Stimulated activated naive CD8-positive, alpha-beta T cell treated with anti-CD3 and anti-CD28 coated beads, Interleukin-15, amount 100 ng/mL, for 72 hours (primary cell): Measurements from ENCODE around the gene DEGS2.
"Not testable (repeated sequence)": the region's sequence is repeated elsewhere in the genome, so short reads cannot be mapped to it uniquely, and the experiment has no call there.

Source experiments
- ATAC-seq: fragments of 150-1000 bp; cut with Tn5 transposase; 2 replicates; pipeline ENCODE4 v1.10.0; 2021; ENCODE audit warnings: mild to moderate bottlenecking, moderate library complexity
- DNase-seq, 2 donors: peaks; one replicate each; pipeline ENCODE4 v3.0.0; 2021 to 2022
- H3K27ac Mint-ChIP-seq, 2 donors: one replicate each; pipeline ENCODE4 v1.8.0; 2022; ENCODE audit warnings: mild to moderate bottlenecking in 2 of 2, mixed read lengths in 2 of 2, moderate library complexity in 2 of 2
- H3K27me3 Mint-ChIP-seq: one replicate; pipeline ENCODE4 v1.8.0; 2022; ENCODE audit warnings: mixed read lengths
- H3K4me1 Mint-ChIP-seq: one replicate; pipeline ENCODE4 v1.8.0; 2022; ENCODE audit warnings: mild to moderate bottlenecking, mixed read lengths
- H3K4me3 Mint-ChIP-seq, 2 donors: one replicate each; pipeline ENCODE4 v1.8.0; 2022; ENCODE audit warnings: mild to moderate bottlenecking in 2 of 2, mixed read lengths in 2 of 2, moderate library complexity in 1 of 2
- H3K9me3 Mint-ChIP-seq, 2 donors: one replicate each; pipeline ENCODE4 v1.8.0; 2022; ENCODE audit warnings: mixed read lengths in 2 of 2

DEGS2 gene

GRCh38 chr14:100159094-100159864, at the start of gene DEGS2:
Gene DEGS2 (minus strand): TSS chr14:100159645. CDS start chr14:100159587, 58 bp downstream.
- Mint-ChIP-seq H3K27me3 (peaks cover 47% of the 10 kb centered on the region), H3K4me1 (no peaks in the 10 kb centered on the region), H3K9me3 (peaks cover 5 to 10% of the 10 kb centered on the region in 2 donors), H3K4me3 (peak within 1 kb of the TSS; percentile 79 to 91), H3K27ac (no peak within 1 kb of the TSS)
- peak; percentile 35 to 58 for DNase-seq
- ATAC-seq, result peak; percentile 83

GRCh38 chr14:100208136-100208535, 48.7 kb upstream of the DEGS2 start:
- peaks cover 23% of the 10 kb centered on the region for H3K4me1 Mint-ChIP-seq
- not testable (repeated sequence) for ATAC-seq, DNase-seq, H3K27ac Mint-ChIP-seq, H3K27me3 Mint-ChIP-seq, H3K4me3 Mint-ChIP-seq, H3K9me3 Mint-ChIP-seq

DNA sequence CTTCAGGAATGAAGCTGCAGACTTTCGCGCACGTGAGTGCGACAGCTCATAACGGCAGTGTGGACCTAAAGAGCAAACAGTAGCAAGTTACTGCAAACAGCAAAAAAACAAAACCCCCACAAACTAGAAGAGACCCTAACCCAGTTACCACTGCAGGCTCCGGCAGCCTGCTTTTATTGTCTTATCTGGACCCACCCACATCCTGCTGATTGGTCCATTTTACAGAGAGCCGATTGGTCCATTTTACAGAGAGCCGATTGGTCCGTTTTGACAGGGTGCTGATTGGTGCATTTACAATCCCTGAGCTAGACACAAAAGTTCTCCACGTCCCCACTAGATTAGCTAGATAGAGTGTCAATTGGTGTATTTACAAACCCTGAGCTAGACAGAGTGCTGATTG, 48.1 kb upstream of the DEGS2 start:
- H3K27me3 Mint-ChIP-seq, DNase-seq, H3K9me3 Mint-ChIP-seq, ATAC-seq, H3K4me3 Mint-ChIP-seq, H3K27ac Mint-ChIP-seq: not testable (repeated sequence)
- peaks cover 18% of the 10 kb centered on the region for H3K4me1 Mint-ChIP-seq

DNA sequence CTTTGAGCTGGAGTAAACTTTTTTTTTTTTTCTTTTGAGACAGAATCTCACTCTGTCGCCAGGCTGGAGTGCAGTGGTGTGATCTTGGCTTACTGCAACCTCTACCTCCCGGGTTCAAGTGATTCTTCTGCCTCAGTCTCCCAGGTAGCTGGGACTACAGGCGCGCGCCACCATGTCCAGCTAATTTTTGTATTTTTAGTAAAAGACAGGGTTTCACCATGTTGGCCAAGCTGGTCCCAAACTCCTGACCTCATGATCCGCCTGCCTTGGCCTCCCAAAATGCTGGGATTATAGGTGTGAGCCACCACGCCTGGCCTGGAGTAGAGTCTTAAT, 45.4 kb upstream of the DEGS2 start:
- not testable (repeated sequence) for ATAC-seq, H3K9me3 Mint-ChIP-seq, H3K27ac Mint-ChIP-seq, H3K4me1 Mint-ChIP-seq, H3K4me3 Mint-ChIP-seq, H3K27me3 Mint-ChIP-seq, DNase-seq

DNA sequence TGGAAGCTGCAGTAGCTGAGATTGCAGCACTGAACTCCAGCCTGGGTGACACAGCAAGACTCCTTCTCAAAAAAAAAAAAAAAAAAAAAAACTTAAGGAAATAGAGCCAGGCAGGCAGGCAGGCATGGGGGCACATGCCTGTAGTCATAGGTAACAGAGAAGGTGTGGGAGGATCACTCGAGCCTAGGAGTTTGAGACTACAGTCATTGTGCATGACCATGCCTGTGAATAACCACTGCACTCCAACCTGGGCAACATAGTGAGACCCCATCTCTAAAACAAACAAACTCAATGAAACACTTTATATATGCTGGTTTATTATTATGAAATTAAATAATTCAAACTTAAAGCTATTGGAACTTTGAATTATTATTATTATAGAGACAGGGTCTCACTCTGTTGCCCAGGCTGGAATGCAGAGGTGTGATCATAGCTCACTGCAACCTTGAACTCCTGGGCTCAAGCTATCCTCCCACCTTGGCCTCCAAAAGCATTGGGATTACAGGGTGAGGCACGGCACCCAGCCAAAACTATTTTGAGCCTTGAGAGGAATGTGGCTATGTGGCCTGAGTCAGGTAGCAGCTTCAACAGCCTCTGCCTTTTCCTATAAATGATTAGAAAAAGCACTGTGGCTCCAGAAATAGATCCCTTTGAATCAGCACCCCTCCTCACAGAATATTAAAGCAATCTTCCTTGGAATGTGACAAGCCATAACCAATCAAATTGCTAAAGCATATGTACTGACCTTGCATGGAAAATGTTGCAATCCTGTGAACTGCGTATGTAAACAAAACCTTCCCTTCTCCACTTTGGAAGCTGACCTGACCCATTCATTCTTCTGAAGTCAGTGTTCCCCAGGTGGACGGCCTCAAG, 44.8 kb upstream of the DEGS2 start:
- H3K9me3 Mint-ChIP-seq, result peaks cover 0 to 4% of the 10 kb centered on the region in 2 donors
- no peaks in the 10 kb centered on the region for H3K27me3 Mint-ChIP-seq
- ATAC-seq, result no peak
- DNase-seq, result no peak
- peak overlapping the region in 1 of 2 donors; percentile 22 for H3K27ac Mint-ChIP-seq
- H3K4me3 Mint-ChIP-seq, result no peak overlapping the region
- peaks cover 5% of the 10 kb centered on the region for H3K4me1 Mint-ChIP-seq

DNA sequence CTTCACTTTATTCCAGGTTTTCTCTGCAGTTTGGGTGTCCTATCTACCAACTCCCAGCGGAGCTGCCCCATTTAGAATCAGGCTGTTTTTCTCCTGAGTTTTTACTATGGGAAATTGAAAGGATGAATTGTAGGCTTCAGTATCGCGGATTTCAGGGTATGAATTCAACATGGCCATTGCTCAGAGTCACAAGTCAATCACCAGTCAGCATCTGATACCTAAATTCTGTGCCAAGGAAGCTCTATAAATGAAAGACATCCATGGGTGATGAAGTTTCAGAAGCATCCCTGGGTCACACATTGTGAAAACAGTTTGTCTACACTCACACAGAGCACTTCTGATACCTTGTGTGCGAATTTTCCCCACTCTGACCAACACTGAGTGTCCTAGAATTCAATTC, 43.7 kb upstream of the DEGS2 start:
- no peaks in the 10 kb centered on the region for H3K27me3 Mint-ChIP-seq
- no peak for DNase-seq
- H3K9me3 Mint-ChIP-seq, result peaks cover 0 to 4% of the 10 kb centered on the region in 2 donors
- no peak overlapping the region for H3K4me3 Mint-ChIP-seq
- peaks cover 5% of the 10 kb centered on the region for H3K4me1 Mint-ChIP-seq
- no peak for ATAC-seq
- no peak overlapping the region for H3K27ac Mint-ChIP-seq

- no peaks in the 10 kb centered on the region for H3K27me3 Mint-ChIP-seq
- H3K9me3 Mint-ChIP-seq, result peaks cover 0 to 3% of the 10 kb centered on the region in 2 donors
- H3K4me3 Mint-ChIP-seq, result no peak overlapping the region
- H3K27ac Mint-ChIP-seq, result no peak overlapping the region
- DNase-seq (no peak), ATAC-seq (no peak)
- H3K4me1 Mint-ChIP-seq, result peaks cover 5% of the 10 kb centered on the region
Observed at GRCh38 chr14:100202712-100203111, 43.3 kb upstream of the DEGS2 start.

GRCh38 chr14:100201701-100202100, 42.3 kb upstream of the DEGS2 start:
- Mint-ChIP-seq H3K27ac (no peak overlapping the region), H3K9me3 (no peaks in the 10 kb centered on the region), H3K27me3 (no peaks in the 10 kb centered on the region), H3K4me1 (no peaks in the 10 kb centered on the region), H3K4me3 (no peak overlapping the region)
- DNase-seq (no peak), ATAC-seq (no peak)

- Mint-ChIP-seq H3K4me3 (no peak overlapping the region), H3K9me3 (no peaks in the 10 kb centered on the region), H3K27me3 (no peaks in the 10 kb centered on the region), H3K4me1 (no peaks in the 10 kb centered on the region), H3K27ac (no peak overlapping the region)
- no peak for ATAC-seq
- no peak for DNase-seq
Observed at GRCh38 chr14:100200311-100200710, 40.9 kb upstream of the DEGS2 start.

DNA sequence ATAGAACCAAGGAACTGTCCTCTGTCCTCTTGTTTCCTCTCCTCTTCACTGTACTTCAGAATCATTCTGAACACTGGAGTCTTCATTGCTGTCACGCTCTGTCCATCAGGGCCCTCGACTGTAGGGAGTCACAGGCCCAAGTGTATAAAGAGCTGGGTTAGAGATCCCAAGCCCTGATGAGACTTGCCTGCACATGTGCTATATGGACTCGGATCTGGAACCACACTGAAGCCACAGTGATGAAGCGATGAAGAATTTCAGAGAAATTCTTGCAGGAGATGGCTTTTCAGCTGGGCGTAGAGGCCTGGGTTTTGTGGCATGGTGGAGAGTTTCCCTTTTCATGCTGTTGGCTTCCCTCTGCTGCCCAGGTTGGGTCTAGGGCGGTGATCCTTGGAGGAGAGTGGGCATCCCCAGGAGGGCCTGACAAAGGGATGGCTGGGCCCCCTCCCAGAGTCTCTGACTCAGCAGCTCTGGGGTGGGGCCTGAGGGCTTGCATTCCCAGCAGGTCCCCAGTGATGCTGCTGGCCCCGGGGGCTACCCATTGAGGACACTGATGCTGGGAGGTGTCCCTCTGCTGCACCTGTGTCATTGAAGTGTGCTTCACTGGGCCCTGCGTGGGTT, 39.9 kb upstream of the DEGS2 start:
- Mint-ChIP-seq H3K4me3 (no peak overlapping the region), H3K4me1 (peaks cover 5% of the 10 kb centered on the region), H3K27ac (no peak overlapping the region), H3K9me3 (no peaks in the 10 kb centered on the region), H3K27me3 (no peaks in the 10 kb centered on the region)
- no peak for ATAC-seq
- DNase-seq, result no peak

DNA sequence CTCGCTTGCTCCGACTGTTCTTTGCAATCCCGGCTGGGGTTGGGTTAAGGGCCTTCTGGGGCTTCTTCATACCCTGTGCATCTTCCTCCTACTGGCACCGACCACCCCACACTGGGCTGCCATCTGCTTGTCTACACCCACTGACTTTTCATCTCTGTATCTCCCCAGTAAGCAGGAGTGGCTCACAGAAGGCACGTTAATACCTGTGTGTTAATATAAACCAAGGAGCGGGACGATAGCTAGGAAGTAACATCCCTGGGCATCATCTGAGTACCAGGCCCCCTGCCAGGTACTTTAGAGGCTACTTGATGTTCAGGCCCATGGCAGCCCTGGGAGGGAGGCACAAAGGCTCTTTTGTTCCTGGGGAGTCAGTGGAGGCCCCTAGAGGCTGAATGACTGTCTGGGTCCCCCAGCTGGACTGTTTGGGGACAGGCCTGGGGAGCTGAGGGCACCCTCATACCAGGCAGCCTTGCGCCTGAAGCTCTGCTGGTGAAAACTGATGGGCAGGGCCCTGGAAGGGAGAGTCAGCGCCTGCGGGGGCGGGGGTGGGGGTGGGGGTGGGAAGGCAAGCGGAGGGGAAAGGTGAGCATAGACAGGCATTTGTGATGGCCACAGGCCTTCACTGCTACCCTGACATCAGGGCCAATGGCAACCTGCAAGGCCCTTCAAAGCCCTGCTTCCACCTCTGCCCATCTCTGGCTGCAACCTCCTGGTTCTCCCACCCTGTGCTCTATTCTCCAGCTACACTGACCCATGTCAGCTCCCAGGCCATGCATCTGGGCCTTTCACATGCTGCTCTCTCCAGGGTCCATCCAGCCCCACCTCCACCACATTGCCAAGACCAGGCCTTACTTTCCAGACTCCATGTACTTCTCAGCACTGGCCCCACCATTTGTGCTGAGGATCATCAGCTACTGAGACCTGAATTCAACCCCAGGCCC, 34.2 kb upstream of the DEGS2 start:
- no peaks in the 10 kb centered on the region for H3K9me3 Mint-ChIP-seq
- H3K27ac Mint-ChIP-seq, result peak overlapping the region; percentile 95 to 97
- DNase-seq (peak; percentile 17 to 46), ATAC-seq (peak; percentile 34)
- peak overlapping the region; percentile 75 to 79 for H3K4me3 Mint-ChIP-seq
- H3K4me1 Mint-ChIP-seq, result peaks cover 20% of the 10 kb centered on the region
- H3K27me3 Mint-ChIP-seq, result no peaks in the 10 kb centered on the region

GRCh38 chr14:100192672-100193416, 33.4 kb upstream of the DEGS2 start:
- Mint-ChIP-seq H3K4me3 (peak overlapping the region; percentile 75 to 79), H3K4me1 (peaks cover 20% of the 10 kb centered on the region), H3K27me3 (no peaks in the 10 kb centered on the region), H3K27ac (peak overlapping the region; percentile 96 to 97), H3K9me3 (no peaks in the 10 kb centered on the region)
- ATAC-seq (peak; percentile 99), DNase-seq (peak; percentile 100)

- Mint-ChIP-seq H3K4me3 (peak overlapping the region; percentile 75 to 78), H3K9me3 (no peaks in the 10 kb centered on the region), H3K27ac (peak overlapping the region; percentile 96 to 97), H3K27me3 (no peaks in the 10 kb centered on the region), H3K4me1 (peaks cover 20% of the 10 kb centered on the region)
- DNase-seq (peak in 1 of 2 donors; percentile 41), ATAC-seq (peak; percentile 0)
Observed at GRCh38 chr14:100192250-100192671, 32.8 kb upstream of the DEGS2 start.

DNA sequence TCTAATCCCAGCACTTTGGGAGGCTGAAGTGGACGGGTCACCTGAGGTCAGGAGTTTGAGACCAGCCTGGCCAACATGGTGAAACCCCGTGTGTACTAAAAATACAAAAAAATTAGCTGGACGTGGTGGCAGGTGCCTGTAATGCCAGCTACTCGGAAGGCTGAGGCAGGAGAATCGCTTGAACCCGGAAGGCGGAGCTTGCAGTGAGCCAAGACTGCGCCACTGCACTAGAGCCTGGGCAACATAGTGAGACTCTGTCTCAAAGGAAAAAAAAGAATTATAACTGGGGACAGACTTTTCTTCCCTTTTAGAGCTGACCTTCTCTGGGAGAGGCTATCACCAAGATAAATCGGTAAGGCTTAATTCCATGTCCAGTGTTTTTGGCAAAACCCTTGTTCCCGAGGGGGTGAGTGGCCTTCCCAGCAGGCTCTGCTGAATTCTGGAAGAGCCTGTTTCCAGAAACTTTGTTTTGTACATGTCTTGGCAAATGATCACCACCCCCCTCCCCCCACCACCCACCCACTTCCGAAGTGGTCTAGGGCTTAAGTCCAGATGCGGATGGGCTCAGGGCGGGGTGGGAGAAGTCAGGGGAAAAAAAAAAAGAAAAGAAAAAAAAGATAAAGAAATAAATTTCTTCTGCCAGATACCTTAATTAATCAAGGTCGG, 32.3 kb upstream of the DEGS2 start:
- Mint-ChIP-seq H3K27me3 (no peaks in the 10 kb centered on the region), H3K27ac (peak overlapping the region in 1 of 2 donors; percentile 96), H3K4me1 (peaks cover 20% of the 10 kb centered on the region), H3K9me3 (no peaks in the 10 kb centered on the region), H3K4me3 (peak overlapping the region; percentile 75 to 78)
- ATAC-seq, result no peak
- no peak for DNase-seq
